Measurements from ENCODE around the gene LMNB1.
"Not testable (repeated sequence)": the region's sequence is repeated elsewhere in the genome, so short reads cannot be mapped to it uniquely, and the experiment has no call there.

LMNB1 gene

DNA sequence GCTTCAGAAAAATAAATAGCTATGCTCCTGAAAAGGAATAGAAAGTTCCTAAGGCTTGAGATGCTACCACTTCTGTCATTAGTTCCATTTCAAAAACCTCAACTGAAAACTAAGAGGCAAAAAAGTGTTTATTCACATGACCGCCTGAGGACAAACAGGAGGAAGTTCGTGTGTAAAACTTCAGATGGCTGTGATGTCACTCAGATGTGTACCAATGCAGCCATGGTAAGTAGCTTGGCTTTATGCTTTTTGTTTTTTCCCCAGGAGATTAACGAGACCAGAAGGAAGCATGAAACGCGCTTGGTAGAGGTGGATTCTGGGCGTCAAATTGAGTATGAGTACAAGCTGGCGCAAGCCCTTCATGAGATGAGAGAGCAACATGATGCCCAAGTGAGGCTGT lies 33.0 kb downstream of the LMNB1 start:
- Histone ChIP-seq H3K27me3 (replicated peaks in 2 of 5; ENCODE audit: control insufficient read depth in 4 of 5, insufficient read depth in 5 of 5, low read length in 4 of 5) (no peaks in the 10 kb centered on the region), H3K4me3 (ENCODE audit: control insufficient read depth in 1 of 7, extremely low read depth in 1 of 7, insufficient read depth in 4 of 7, low read depth in 2 of 7, low read length in 6 of 7) (no peak overlapping the region), H3K4me1 (ENCODE audit: control extremely low read depth in 1 of 4, control insufficient read depth in 4 of 4, insufficient read depth in 4 of 4, low read length in 3 of 4) (peaks cover 8 to 58% (median 32%) of the 10 kb centered on the region in 4 experiments), H3K36me3 (ENCODE audit: control insufficient read depth in 4 of 4, insufficient read depth in 4 of 4, low read length in 3 of 4) (peaks cover 9 to 70% (median 26%) of the 10 kb centered on the region in 4 experiments), H3K27ac (ENCODE audit: insufficient read depth in 1 of 2, low read depth in 1 of 2, low read length in 2 of 2, poor library complexity in 1 of 2, severe bottlenecking in 2 of 2) (no peak overlapping the region), H3K9me3 (ENCODE audit: control extremely low read depth in 1 of 5, control insufficient read depth in 4 of 5, insufficient read depth in 2 of 5, low read depth in 1 of 5, low read length in 4 of 5) (no peaks in the 10 kb centered on the region)
- CTCF ChIA-PET: interaction anchor here (0.6 to 3.8 kb wide), 7 partner anchors 18 to 681 kb away, joined by 3 to 16 read pairs (median 6); partner anchors contain the start of gene LMNB1
- POLR2A ChIA-PET: no interaction called here
- peak in 2 of 3 donors; percentile 27 to 41 for DNase-seq
- 80% methylated on average over 2 of the region's 7 CpGs for WGBS (ENCODE audit: insufficient coverage)

DNA sequence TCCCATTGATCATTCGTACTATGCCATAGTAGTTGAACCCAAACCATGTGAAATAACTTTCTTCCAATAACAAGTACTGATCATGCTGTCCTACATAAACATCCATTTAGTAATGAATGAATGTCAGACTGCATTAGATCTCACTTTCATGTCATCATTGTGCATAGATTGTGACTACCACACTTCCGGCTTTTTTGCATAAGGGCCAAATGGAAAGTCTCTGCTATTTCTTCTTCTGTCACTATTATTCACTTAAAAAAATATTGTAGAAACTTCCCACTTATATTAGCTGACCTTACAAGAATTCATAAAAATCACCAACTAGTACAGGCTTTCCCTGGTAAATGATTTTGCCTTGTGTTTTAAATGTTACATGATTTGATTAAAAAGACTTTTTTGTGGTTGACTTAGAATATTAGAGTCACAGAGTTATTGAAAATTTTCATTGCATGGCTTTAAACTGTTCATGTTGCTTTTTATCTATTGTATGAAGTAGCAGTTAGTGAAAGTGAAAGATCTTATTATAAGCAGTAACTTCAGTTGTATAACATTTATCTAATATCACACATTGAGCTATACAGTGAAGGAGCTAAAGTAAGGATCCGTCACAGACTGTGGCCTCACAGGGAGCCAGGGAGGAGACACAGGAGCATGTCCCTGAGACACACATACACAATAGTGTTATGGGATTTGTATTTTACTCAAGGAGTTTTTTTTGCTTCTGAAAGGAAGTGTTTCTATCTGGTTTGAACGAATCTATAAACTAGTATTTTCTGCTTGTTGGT lies 33.9 kb downstream of the LMNB1 start:
- Histone ChIP-seq H3K36me3 (ENCODE audit: control insufficient read depth in 4 of 4, insufficient read depth in 4 of 4, low read length in 3 of 4) (peaks cover 9 to 68% (median 26%) of the 10 kb centered on the region in 4 experiments), H3K27ac (ENCODE audit: insufficient read depth in 1 of 2, low read depth in 1 of 2, low read length in 2 of 2, poor library complexity in 1 of 2, severe bottlenecking in 2 of 2) (peak overlapping the region; percentile 41 to 80), H3K27me3 (replicated peaks in 2 of 5; ENCODE audit: control insufficient read depth in 4 of 5, insufficient read depth in 5 of 5, low read length in 4 of 5) (no peaks in the 10 kb centered on the region), H3K9me3 (ENCODE audit: control extremely low read depth in 1 of 5, control insufficient read depth in 4 of 5, insufficient read depth in 2 of 5, low read depth in 1 of 5, low read length in 4 of 5) (no peaks in the 10 kb centered on the region), H3K4me3 (ENCODE audit: control insufficient read depth in 1 of 7, extremely low read depth in 1 of 7, insufficient read depth in 4 of 7, low read depth in 2 of 7, low read length in 6 of 7) (peak overlapping the region in 1 of 7 experiments; percentile 12), H3K4me1 (ENCODE audit: control extremely low read depth in 1 of 4, control insufficient read depth in 4 of 4, insufficient read depth in 4 of 4, low read length in 3 of 4) (peaks cover 11 to 60% (median 31%) of the 10 kb centered on the region in 4 experiments)
- CTCF ChIA-PET: interaction anchor here (0.6 to 3.8 kb wide), 8 partner anchors 8 to 210 kb away, joined by 3 to 16 read pairs (median 4); partner anchors contain the start of gene PHAX
- DNase-seq: peak in 2 of 3 donors; percentile 35 to 55
- POLR2A ChIA-PET: no interaction called here
- 100% methylated on average over 1 of the region's 4 CpGs for WGBS (ENCODE audit: insufficient coverage)

GRCh38 chr5:126811515-126812198 lies 34.7 kb downstream of the LMNB1 start:
- H3K27me3 ChIP-seq (replicated peaks in 2 of 5; ENCODE audit: control insufficient read depth in 4 of 5, insufficient read depth in 5 of 5, low read length in 4 of 5): no peaks in the 10 kb centered on the region
- H3K4me3 ChIP-seq (ENCODE audit: control insufficient read depth in 1 of 7, extremely low read depth in 1 of 7, insufficient read depth in 4 of 7, low read depth in 2 of 7, low read length in 6 of 7): peak overlapping the region in 3 of 7 experiments; percentile 2 to 59 (median 13)
- DNase-seq: peak; percentile 59 to 83 (median 76)
- H3K9me3 ChIP-seq (ENCODE audit: control extremely low read depth in 1 of 5, control insufficient read depth in 4 of 5, insufficient read depth in 2 of 5, low read depth in 1 of 5, low read length in 4 of 5): no peaks in the 10 kb centered on the region
- 96% methylated on average over 6 of the region's 6 CpGs for WGBS (ENCODE audit: insufficient coverage)
- CTCF ChIA-PET: interaction anchor here (0.6 to 3.8 kb wide), 9 partner anchors 9 to 211 kb away, joined by 3 to 16 read pairs (median 3); partner anchors contain the start of gene PHAX
- peak overlapping the region; percentile 41 to 80 for H3K27ac ChIP-seq (ENCODE audit: insufficient read depth in 1 of 2, low read depth in 1 of 2, low read length in 2 of 2, poor library complexity in 1 of 2, severe bottlenecking in 2 of 2)
- POLR2A ChIA-PET: no interaction called here
- peaks cover 7 to 67% (median 26%) of the 10 kb centered on the region in 4 experiments for H3K36me3 ChIP-seq (ENCODE audit: control insufficient read depth in 4 of 4, insufficient read depth in 4 of 4, low read length in 3 of 4)
- H3K4me1 ChIP-seq (ENCODE audit: control extremely low read depth in 1 of 4, control insufficient read depth in 4 of 4, insufficient read depth in 4 of 4, low read length in 3 of 4): peaks cover 14 to 53% (median 28%) of the 10 kb centered on the region in 4 experiments

DNA sequence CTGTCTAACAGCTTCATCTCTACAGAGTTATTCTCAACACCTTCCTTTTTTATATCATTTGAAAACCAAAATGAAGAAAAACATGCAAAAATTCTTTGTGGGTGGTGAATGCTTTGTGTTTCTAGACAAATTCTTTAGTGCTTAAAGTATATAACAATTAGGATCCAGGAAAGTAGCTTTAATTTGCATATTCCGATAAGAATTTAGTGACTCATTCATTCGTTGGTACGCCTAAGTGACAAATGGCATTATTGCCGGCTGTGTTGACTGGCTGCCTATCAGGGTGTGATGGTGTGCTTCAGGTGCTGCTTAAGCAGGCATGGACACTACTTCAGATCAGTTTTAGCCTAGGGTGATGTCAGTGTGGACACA lies 35.2 kb downstream of the LMNB1 start:
- ChIA-PET POLR2A (no interaction called here), CTCF (interaction anchor here (0.6 to 3.8 kb wide), 6 partner anchors 9 to 161 kb away, joined by 3 to 16 read pairs (median 4); no protein-coding TSS in a partner anchor)
- Histone ChIP-seq H3K4me3 (ENCODE audit: control insufficient read depth in 1 of 7, extremely low read depth in 1 of 7, insufficient read depth in 4 of 7, low read depth in 2 of 7, low read length in 6 of 7) (peak overlapping the region in 2 of 7 experiments; percentile 13 to 59), H3K36me3 (ENCODE audit: control insufficient read depth in 4 of 4, insufficient read depth in 4 of 4, low read length in 3 of 4) (peaks cover 13 to 72% (median 31%) of the 10 kb centered on the region in 4 experiments), H3K9me3 (ENCODE audit: control extremely low read depth in 1 of 5, control insufficient read depth in 4 of 5, insufficient read depth in 2 of 5, low read depth in 1 of 5, low read length in 4 of 5) (no peaks in the 10 kb centered on the region), H3K4me1 (ENCODE audit: control extremely low read depth in 1 of 4, control insufficient read depth in 4 of 4, insufficient read depth in 4 of 4, low read length in 3 of 4) (peaks cover 12 to 47% (median 24%) of the 10 kb centered on the region in 4 experiments), H3K27me3 (replicated peaks in 2 of 5; ENCODE audit: control insufficient read depth in 4 of 5, insufficient read depth in 5 of 5, low read length in 4 of 5) (no peaks in the 10 kb centered on the region), H3K27ac (ENCODE audit: insufficient read depth in 1 of 2, low read depth in 1 of 2, low read length in 2 of 2, poor library complexity in 1 of 2, severe bottlenecking in 2 of 2) (peak overlapping the region in 1 of 2 experiments; percentile 80)
- 94% methylated on average over 4 of the region's 4 CpGs for WGBS (ENCODE audit: insufficient coverage)
- no peak for DNase-seq

- POLR2A ChIA-PET; DNase-seq; H3K27me3 ChIP-seq (replicated peaks in 2 of 5; ENCODE audit: control insufficient read depth in 4 of 5, insufficient read depth in 5 of 5, low read length in 4 of 5); H3K27ac ChIP-seq (ENCODE audit: insufficient read depth in 1 of 2, low read depth in 1 of 2, low read length in 2 of 2, poor library complexity in 1 of 2, severe bottlenecking in 2 of 2); H3K9me3 ChIP-seq (ENCODE audit: control extremely low read depth in 1 of 5, control insufficient read depth in 4 of 5, insufficient read depth in 2 of 5, low read depth in 1 of 5, low read length in 4 of 5): not testable (repeated sequence)
- CTCF ChIA-PET: interaction anchor here (1.2 kb wide), 2 partner anchors 18 to 158 kb away, joined by 3 read pairs; no protein-coding TSS in a partner anchor
- peaks cover 17 to 85% (median 37%) of the 10 kb centered on the region in 4 experiments for H3K36me3 ChIP-seq (ENCODE audit: control insufficient read depth in 4 of 4, insufficient read depth in 4 of 4, low read length in 3 of 4)
- peaks cover 9 to 31% (median 16%) of the 10 kb centered on the region in 4 experiments for H3K4me1 ChIP-seq (ENCODE audit: control extremely low read depth in 1 of 4, control insufficient read depth in 4 of 4, insufficient read depth in 4 of 4, low read length in 3 of 4)
- 90% methylated on average over 2 of the region's 9 CpGs for WGBS (ENCODE audit: insufficient coverage)
- peak overlapping the region in 1 of 7 experiments; percentile 60 for H3K4me3 ChIP-seq (ENCODE audit: control insufficient read depth in 1 of 7, extremely low read depth in 1 of 7, insufficient read depth in 4 of 7, low read depth in 2 of 7, low read length in 6 of 7)
Observed at GRCh38 chr5:126813799-126814198, 36.9 kb downstream of the LMNB1 start.

- peak in 2 of 3 donors; percentile 25 to 38 for DNase-seq
- ChIA-PET POLR2A (no interaction called here), CTCF (interaction anchor here (0.8 to 2.0 kb wide), 4 partner anchors 11 to 26 kb away, joined by 3 to 4 read pairs (median 4); no protein-coding TSS in a partner anchor)
- Histone ChIP-seq H3K27me3 (replicated peaks in 2 of 5; ENCODE audit: control insufficient read depth in 4 of 5, insufficient read depth in 5 of 5, low read length in 4 of 5) (no peaks in the 10 kb centered on the region), H3K9me3 (ENCODE audit: control extremely low read depth in 1 of 5, control insufficient read depth in 4 of 5, insufficient read depth in 2 of 5, low read depth in 1 of 5, low read length in 4 of 5) (no peaks in the 10 kb centered on the region), H3K36me3 (ENCODE audit: control insufficient read depth in 4 of 4, insufficient read depth in 4 of 4, low read length in 3 of 4) (peaks cover 20 to 79% (median 39%) of the 10 kb centered on the region in 4 experiments), H3K4me1 (ENCODE audit: control extremely low read depth in 1 of 4, control insufficient read depth in 4 of 4, insufficient read depth in 4 of 4, low read length in 3 of 4) (peaks cover 9 to 24% (median 16%) of the 10 kb centered on the region in 4 experiments), H3K4me3 (ENCODE audit: control insufficient read depth in 1 of 7, extremely low read depth in 1 of 7, insufficient read depth in 4 of 7, low read depth in 2 of 7, low read length in 6 of 7) (peak overlapping the region in 1 of 7 experiments; percentile 59), H3K27ac (ENCODE audit: insufficient read depth in 1 of 2, low read depth in 1 of 2, low read length in 2 of 2, poor library complexity in 1 of 2, severe bottlenecking in 2 of 2) (peak overlapping the region in 1 of 2 experiments; percentile 46)
- WGBS (ENCODE audit: insufficient coverage): no CpG with 5 or more reads among the region's 2 CpGs
Observed at GRCh38 chr5:126814721-126815404, 37.9 kb downstream of the LMNB1 start.

All from common myeloid progenitor, CD34-positive (primary cell).